ENCODE results near the gene FTCDNL1.

DNA sequence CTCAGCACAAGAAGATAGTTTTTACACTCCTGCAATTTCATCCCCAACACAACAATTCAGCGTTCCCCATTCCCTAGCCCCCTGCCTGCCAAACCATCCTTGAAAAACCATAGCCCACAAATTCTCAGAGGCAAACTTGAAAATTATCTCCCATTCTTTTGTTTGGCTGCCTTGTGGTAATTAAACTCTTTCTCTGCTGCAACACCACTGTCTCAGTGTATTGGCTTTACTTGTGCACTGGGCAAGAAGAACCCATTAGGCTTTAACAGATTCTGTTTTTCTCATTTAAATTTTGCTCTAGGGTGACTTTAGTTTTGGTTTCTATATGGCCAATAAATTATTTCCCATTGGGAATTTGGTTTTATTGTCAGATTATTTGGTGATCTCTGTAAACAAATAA, 23.2 kb upstream of the FTCDNL1 start:
- no peak for TF ChIP-seq EZH2 (IDR thresholded peaks at IDR 0.05; ENCODE audit: low read depth)
- TF ChIP-seq, protein P1, sequence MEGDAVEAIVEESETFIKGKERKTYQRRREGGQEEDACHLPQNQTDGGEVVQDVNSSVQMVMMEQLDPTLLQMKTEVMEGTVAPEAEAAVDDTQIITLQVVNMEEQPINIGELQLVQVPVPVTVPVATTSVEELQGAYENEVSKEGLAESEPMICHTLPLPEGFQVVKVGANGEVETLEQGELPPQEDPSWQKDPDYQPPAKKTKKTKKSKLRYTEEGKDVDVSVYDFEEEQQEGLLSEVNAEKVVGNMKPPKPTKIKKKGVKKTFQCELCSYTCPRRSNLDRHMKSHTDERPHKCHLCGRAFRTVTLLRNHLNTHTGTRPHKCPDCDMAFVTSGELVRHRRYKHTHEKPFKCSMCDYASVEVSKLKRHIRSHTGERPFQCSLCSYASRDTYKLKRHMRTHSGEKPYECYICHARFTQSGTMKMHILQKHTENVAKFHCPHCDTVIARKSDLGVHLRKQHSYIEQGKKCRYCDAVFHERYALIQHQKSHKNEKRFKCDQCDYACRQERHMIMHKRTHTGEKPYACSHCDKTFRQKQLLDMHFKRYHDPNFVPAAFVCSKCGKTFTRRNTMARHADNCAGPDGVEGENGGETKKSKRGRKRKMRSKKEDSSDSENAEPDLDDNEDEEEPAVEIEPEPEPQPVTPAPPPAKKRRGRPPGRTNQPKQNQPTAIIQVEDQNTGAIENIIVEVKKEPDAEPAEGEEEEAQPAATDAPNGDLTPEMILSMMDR (conservative IDR thresholded peaks at IDR 0.05), result no peak

Data from PC-9 (cell line).